CD4-positive, alpha-beta T cell treated with Interleukin-21 for 1 hour (primary cell): ENCODE measurements around the gene TFCP2L1.
"Not testable (repeated sequence)": the region's sequence is repeated elsewhere in the genome, so short reads cannot be mapped to it uniquely, and the experiment has no call there.

Experiments used
- DNase-seq: peaks from one replicate; pipeline ENCODE4 v3.0.0-alpha.2; 2020

The TFCP2L1 gene

GRCh38 chr2:121284463-121285449 is at the start of gene TFCP2L1:
TSS of gene TFCP2L1 (minus strand) at chr2:121285202. CDS start at chr2:121285109, 93 bp downstream.
- peak; percentile 6 for DNase-seq

- no peak for DNase-seq
Measured at GRCh38 chr2:121333834-121334558, 49.0 kb upstream of the TFCP2L1 start.

GRCh38 chr2:121333231-121333630 is 48.2 kb upstream of the TFCP2L1 start:
- no peak for DNase-seq

DNA sequence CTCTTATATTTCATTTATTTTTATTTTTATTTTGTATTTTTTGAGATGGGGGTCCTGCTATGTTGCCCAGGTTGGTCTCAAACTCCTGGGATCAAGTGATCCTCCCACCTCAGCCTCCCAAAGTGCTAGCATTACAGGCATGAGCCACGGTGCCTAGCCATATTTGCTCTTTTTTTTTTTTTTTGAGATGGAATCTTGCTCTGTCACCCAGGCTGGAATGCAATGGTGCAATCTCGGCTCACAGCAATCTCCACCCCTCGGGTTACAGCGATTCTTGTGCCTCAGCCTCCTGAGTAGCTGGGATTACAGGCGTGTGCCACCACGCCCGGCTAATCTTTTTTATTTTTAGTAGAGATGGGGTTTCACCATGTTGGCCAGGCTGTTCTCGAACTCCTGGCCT is 46.3 kb upstream of the TFCP2L1 start:
- DNase-seq: not testable (repeated sequence)

- no peak for DNase-seq
Measured at GRCh38 chr2:121330921-121331320, 45.9 kb upstream of the TFCP2L1 start.

GRCh38 chr2:121329786-121330185 is 44.8 kb upstream of the TFCP2L1 start:
- DNase-seq: no peak

- DNase-seq: no peak
Measured at GRCh38 chr2:121326628-121327027, 41.6 kb upstream of the TFCP2L1 start.

DNA sequence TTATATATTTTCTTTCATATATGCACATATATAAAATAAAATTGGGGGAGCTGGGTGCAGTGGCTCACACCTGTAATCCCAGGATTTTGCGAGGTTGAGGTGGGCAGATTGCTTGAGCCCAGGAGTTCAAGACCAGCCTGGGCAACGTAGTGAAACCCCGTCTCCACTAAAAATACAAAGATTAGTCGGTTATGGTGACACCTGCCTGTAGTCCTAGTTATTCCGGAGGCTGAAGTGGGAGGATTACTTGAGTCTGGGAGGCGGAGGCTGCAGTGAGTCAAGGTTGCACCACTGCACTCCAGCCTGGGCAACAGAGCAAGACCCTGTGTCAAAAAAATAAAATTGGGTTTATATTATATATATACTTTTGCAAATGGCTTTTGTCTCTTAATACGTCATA is 39.6 kb upstream of the TFCP2L1 start:
- DNase-seq: no peak

DNA sequence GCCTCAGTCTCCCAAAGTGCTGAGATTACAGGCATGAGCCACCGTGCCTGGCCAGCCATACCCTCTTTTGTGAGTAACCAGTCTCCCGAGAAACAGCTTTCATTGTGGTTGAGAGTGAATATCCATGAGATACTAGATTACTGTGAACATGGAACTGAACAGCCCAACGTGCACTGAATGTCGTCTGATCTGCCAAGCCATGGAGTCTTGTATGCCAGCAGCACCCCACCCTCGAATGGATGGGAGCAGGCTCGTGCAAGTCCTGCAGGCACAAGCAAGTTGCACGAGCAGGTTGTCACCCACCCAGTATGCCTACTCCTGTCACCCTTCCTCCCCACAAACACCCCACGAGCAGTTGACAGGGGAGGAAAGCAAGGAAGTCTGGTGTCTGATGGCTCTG is 36.5 kb upstream of the TFCP2L1 start:
- DNase-seq: no peak

DNA sequence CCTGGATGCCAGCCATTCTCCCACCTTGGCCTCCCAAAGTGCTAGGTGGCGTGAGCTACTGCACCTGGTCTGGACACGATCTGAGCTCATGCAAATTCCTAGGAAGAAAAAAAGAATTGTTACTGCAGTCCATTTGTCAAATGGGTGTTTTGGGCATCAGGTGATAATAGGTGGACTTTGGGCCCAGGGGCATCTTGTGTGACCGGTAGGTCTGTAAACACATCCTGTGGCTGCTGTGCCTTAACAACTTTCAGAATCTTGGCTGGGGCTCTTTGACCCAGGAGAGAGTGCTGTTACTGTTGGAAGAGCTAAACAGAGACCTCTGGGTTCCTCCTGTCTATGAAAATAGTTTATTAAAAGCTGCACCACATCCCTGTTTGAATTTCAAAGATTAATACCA is 34.9 kb upstream of the TFCP2L1 start:
- no peak for DNase-seq

DNA sequence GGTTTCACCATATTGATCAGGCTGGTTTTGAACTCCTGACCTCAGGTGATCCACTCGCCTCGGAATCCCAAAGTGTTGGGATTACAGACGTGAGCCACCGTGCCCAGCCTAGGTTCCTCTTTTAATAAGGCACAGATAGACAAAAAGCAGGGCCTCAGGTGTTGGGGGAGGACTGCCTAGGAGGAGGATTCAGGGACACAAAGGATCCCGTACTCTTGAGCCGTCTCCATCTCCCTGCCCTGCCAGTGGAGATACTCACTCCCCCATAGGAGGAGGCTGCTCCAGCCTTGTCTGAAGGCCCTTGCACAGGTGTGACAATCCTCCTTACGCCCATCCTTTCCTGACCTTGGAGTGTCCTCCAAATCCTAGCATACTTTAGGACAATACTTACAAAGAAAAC is 32.0 kb upstream of the TFCP2L1 start:
- DNase-seq: no peak

DNA sequence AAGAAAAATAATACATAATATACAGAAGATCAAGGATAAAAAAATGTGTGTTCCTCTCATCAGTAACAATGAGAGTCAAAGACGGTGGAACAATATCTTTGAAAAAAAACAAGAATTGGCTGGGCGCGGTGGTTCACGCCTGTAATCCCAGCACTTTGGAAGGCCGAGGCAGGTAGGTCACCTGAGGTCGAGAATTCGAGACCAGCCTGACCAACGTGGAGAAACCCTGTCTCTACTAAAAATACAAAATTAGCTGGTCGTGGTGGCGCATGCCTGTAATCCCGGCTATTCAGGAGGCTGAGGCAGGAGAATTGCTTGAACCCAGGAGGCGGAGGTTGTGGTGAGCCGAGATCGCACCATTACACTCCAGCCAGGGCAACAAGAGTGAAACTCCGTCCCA is 28.7 kb upstream of the TFCP2L1 start:
- not testable (repeated sequence) for DNase-seq

GRCh38 chr2:121309801-121310200 is 24.8 kb upstream of the TFCP2L1 start:
- peak; percentile 7 for DNase-seq

DNA sequence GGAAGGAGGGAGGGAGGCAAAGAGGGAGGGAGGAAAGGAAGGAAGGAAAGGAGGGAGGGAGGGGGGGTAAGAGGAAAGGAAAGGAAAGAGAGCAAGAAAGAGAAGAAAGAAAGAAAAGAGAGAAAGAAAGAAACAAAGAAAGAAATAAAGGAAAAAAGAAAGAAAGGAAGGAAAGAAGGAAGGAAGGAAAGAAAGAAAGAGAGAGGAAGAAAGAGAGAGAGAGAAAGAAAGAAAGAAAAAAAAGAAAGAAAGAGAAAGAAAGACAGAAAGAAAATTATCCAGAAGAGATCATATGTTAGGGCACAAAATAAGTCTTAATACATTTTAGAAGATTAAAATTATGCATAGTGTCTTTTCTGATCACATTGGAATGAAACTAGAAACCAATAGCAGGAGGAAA is 24.3 kb upstream of the TFCP2L1 start:
- no peak for DNase-seq

DNA sequence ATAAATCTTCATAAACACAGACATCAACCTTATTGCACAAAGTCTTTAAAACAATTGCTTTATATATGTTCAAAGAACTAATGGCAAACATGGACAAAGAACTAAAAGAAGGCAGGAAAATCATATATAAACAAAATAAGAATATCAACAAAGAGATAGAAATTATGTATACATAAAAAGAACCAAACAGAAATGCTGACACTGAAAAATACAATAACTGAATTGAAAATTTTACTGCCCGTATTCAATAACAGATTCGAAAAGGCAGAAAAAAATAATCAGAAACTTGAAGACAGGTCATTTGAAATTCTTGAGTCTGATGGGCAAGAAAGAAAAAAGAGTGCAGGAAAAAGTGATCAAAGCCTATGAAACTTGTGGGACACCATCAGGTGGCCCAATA is 22.0 kb upstream of the TFCP2L1 start:
- DNase-seq: no peak

- DNase-seq: no peak
Measured at GRCh38 chr2:121304941-121305340, 19.9 kb upstream of the TFCP2L1 start.

- DNase-seq: no peak
Measured at GRCh38 chr2:121303531-121304263, 18.7 kb upstream of the TFCP2L1 start.

DNA sequence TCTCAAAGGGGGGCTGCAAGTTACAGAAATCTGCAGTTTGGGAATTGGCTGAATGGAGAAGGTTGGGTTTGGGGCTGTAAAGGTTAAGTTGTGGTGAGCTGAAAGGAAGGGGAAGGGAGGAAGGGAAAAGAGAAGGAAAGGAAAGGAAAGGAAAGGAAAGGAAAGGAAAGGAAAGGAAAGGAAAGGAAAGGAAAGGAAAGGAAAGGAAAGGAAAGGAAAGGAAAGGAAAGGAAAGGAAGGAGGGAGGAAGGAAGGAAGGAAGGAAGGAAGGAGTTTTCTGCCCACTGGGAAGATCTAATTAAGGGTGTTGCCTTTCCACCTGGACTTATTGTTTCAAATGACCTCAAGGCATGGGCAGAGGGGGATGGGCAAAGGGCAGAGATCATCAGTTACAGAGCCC is 16.2 kb upstream of the TFCP2L1 start:
- not testable (repeated sequence) for DNase-seq

- no peak for DNase-seq
Measured at GRCh38 chr2:121298476-121298875, 13.5 kb upstream of the TFCP2L1 start.

DNA sequence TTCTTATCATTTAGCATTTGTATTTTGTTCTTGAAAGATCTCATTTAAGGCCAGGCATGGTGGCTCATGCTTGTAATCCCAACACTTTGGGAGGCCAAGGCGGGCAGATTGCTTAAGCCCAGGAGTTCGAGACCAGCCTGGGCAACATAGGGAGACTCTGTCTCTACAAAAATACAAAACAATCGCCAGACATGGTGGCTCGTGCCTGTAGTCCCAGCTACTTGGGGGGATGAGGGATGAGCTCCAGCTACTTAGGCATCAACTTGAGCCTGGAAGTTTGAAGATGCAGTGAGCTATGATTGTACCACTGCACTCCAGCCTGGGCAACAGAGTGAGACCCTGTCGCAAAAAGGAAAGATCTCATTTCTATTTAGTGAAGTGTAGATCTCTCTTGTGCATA is 12.9 kb upstream of the TFCP2L1 start:
- DNase-seq: not testable (repeated sequence)

GRCh38 chr2:121297217-121297830 is 12.3 kb upstream of the TFCP2L1 start:
- no peak for DNase-seq

DNA sequence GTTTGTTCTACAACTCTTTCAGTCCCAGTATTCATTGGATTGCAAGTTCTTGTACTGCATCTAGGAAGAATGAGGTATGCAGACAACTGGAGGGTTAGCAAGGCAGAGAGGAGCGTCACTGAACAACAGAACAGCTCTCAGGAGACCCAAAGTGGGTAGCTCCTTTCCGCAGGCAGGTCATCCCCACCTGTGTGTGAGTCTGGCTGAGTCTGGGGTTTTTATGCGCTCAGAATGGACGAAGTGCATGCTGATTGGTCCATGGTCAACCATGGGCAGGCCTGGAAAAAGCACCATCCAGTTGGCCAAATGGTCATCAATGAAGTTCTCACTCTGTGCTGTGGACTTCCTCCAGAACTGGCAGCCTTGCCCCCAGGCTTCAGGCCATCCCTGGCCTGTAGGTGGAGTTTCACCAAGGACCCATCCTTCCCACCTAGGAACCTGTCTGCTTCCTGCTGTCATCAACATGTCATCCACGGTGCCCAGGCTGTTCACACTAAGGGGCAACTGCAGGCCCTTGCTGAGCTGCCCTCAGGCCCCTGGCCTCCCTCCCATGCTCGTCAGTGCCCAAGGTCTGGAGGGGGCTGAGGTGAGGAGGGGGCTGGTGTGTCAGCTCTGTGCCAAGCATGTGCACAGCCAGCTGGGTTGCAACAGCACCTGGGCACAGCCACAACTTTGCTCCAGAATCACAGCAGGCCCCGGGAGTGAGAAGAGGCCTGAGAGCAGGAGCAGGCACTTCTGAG is 11.1 kb upstream of the TFCP2L1 start:
- no peak for DNase-seq
